Aortic smooth muscle cell (primary cell): ENCODE results near the gene P2RX7. TPM values are rescaled to one million over a fixed set of nuclear protein-coding genes. Genes with fewer than 3 reads are reported as not detected.

Source experiments
- total RNA-seq: library from RNA; depleted of rRNA; stranded (reverse); fragments of >200 nt; gene quantifications from 2 replicates; pipeline ENCODE4 v1.2.3, GENCODE V29; 2014

The P2RX7 gene
- 1.3 and 2.2 TPM in 2 replicates for total RNA-seq

DNA sequence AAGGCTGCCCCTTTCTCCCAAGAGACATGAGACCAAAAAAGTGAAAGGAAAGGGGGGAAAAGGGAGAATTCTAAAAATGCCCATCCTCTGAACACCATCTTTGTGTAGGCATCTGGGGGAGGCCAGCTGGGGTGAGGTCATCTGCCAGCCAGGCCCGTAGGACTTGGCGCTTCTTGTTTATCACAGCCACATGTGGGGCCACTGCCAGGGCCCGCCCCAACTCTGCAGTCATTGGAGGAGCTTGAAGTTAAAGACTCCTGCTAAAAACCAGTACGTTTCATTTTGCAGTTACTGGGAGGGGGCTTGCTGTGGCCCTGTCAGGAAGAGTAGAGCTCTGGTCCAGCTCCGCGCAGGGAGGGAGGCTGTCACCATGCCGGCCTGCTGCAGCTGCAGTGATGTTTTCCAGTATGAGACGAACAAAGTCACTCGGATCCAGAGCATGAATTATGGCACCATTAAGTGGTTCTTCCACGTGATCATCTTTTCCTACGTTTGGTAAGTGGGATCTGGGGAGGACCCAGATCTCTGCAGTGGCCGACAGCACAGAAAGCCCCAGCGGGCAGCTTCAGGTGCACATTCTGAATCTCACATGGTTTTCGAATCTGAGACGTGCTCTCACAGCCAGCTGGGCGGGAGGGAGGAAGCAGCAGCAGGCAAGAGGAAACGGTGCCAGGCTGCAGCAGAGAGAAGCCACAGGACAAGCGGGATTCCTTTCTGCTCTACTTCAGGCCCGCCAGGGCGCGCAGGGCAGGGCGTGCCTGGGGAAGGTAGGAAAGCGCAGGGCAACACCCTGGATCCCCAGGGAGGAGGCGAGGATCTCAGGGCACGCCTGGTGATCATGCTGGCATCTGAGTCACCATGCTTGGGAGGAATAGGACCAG, at the start of gene P2RX7:
Gene P2RX7 (plus strand): TSS at position 276 of the 881 bp plus-strand sequence. CDS start 95 bp downstream, at position 371.

GRCh38 chr12:121209624-121210572, 77.2 kb downstream of the P2RX7 start, which contains the start of gene P2RX4:
TSS of gene P2RX4 (plus strand) at chr12:121210129. CDS start at chr12:121210165, 36 bp downstream.

Other genes with a start within 250 kb of the P2RX7 start
- gene SPPL3, start 228.5 kb upstream of the P2RX7 start, total RNA-seq, result 4.1 and 6.1 TPM in 2 replicates
- not detected in 2 replicates for gene HNF1A, start 154.3 kb upstream of the P2RX7 start, total RNA-seq
- gene C12orf43, start 116.4 kb upstream of the P2RX7 start, total RNA-seq, result 11.8 and 13.2 TPM in 2 replicates
- 0.13 and 0.19 TPM in 2 replicates for gene OASL, start 93.6 kb upstream of the P2RX7 start, total RNA-seq
- gene P2RX4, start 77.3 kb downstream of the P2RX7 start, total RNA-seq, result 16.2 and 31.2 TPM in 2 replicates
- gene CAMKK2, start 163.8 kb downstream of the P2RX7 start, total RNA-seq, result 13.9 and 19.3 TPM in 2 replicates
- 142 and 152 TPM in 2 replicates for gene ANAPC5, start 219.5 kb downstream of the P2RX7 start, total RNA-seq